Measurements from ENCODE around the gene HOXA5.

- TF ChIP-seq, protein P1, sequence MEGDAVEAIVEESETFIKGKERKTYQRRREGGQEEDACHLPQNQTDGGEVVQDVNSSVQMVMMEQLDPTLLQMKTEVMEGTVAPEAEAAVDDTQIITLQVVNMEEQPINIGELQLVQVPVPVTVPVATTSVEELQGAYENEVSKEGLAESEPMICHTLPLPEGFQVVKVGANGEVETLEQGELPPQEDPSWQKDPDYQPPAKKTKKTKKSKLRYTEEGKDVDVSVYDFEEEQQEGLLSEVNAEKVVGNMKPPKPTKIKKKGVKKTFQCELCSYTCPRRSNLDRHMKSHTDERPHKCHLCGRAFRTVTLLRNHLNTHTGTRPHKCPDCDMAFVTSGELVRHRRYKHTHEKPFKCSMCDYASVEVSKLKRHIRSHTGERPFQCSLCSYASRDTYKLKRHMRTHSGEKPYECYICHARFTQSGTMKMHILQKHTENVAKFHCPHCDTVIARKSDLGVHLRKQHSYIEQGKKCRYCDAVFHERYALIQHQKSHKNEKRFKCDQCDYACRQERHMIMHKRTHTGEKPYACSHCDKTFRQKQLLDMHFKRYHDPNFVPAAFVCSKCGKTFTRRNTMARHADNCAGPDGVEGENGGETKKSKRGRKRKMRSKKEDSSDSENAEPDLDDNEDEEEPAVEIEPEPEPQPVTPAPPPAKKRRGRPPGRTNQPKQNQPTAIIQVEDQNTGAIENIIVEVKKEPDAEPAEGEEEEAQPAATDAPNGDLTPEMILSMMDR (IDR thresholded peaks at IDR 0.05; ENCODE audit: low read length): no peak
- no peak for TF ChIP-seq EZH2 (optimal IDR thresholded peaks at IDR 0.05; ENCODE audit: low read depth, low read length)
Measured at GRCh38 chr7:27139334-27140125, 4.0 kb downstream of the HOXA5 start.

Data from MM.1S (cell line).